ENCODE results near the gene EXOC3L1. TPM values are rescaled to one million over a fixed set of nuclear protein-coding genes. Genes with fewer than 3 reads are reported as not detected.

EXOC3L1 gene
- polyA plus RNA-seq, 4 donors: 1.6 to 7.9 (median 6.0) TPM

- H3K4me3 ChIP-seq (ENCODE audit: low read depth in 1 of 3, low read length in 3 of 3): peak overlapping the region in 2 of 3 donors; percentile 12 to 23
These were observed 25.9 kb downstream of the EXOC3L1 start for GRCh38 chr16:67163999-67164558.

GRCh38 chr16:67163164-67163998 lies 26.6 kb downstream of the EXOC3L1 start:
- H3K27ac ChIP-seq (ENCODE audit: low read depth in 1 of 3, low read length in 2 of 3): no peak overlapping the region
- 2 to 4% (median 2%) methylated on average over 81 to 99 of the region's 99 CpGs for WGBS, 3 donors

More at GRCh38 chr16:67163999-67164558, 25.9 kb downstream of the EXOC3L1 start:
- Histone ChIP-seq H3K36me3 (ENCODE audit: control insufficient read depth in 3 of 3, insufficient read depth in 2 of 3, low read depth in 1 of 3, low read length in 3 of 3) (no peaks in the 10 kb centered on the region), H3K9me3 (ENCODE audit: control insufficient read depth in 2 of 2, insufficient read depth in 1 of 2, low read depth in 1 of 2, low read length in 1 of 2) (no peaks in the 10 kb centered on the region), H3K4me1 (ENCODE audit: control insufficient read depth in 3 of 3, insufficient read depth in 2 of 3, low read depth in 1 of 3, low read length in 2 of 3) (peaks cover 4 to 46% (median 21%) of the 10 kb centered on the region in 3 donors), H3K27me3 (ENCODE audit: control insufficient read depth in 3 of 3, insufficient read depth in 3 of 3, low read length in 3 of 3) (peaks cover 10 to 88% (median 13%) of the 10 kb centered on the region in 3 donors), H3K27ac (ENCODE audit: low read depth in 1 of 3, low read length in 2 of 3) (no peak overlapping the region)
- no peak for FAIRE-seq
- 0 to 2% (median 2%) methylated on average over 31 to 34 of the region's 34 CpGs for WGBS, 3 donors
- peak in 1 of 2 donors; percentile 29 for DNase-seq

DNA sequence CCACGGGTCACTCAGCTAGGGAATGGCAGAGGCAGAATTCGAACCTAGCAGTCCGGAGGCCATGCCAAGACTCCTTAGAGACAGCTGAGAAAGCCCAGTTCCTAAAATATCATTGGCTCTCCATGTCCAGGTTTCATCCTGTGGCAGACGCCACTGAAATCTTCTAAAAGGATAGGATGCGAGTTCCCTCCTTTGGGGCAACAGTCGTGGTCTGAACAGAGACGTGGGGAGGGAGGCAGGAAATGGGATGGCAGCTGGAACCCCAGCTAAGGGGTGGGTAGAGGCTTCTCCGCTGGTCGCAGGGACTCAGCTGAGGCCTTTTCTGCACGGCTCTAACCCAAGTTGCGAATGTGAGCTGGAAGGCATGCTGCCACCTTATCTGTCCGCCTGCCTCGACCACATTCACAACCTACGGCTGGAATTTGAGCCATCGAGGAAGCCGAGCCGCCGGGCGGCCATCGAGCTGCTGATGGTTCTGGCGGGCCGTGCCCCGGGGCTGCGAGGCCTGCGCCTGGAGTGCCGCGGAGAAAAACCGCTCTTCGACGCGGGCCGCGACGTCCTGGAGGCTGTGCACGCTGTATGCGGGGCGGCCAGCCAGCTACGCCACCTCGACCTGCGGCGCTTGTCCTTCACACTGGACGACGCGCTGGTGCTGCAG lies 27.3 kb downstream of the EXOC3L1 start:
- Histone ChIP-seq H3K27me3 (ENCODE audit: control insufficient read depth in 3 of 3, insufficient read depth in 3 of 3, low read length in 3 of 3) (peaks cover 10 to 74% (median 13%) of the 10 kb centered on the region in 3 donors), H3K4me1 (ENCODE audit: control insufficient read depth in 3 of 3, insufficient read depth in 2 of 3, low read depth in 1 of 3, low read length in 2 of 3) (peaks cover 4 to 52% (median 24%) of the 10 kb centered on the region in 3 donors), H3K36me3 (ENCODE audit: control insufficient read depth in 3 of 3, insufficient read depth in 2 of 3, low read depth in 1 of 3, low read length in 3 of 3) (no peaks in the 10 kb centered on the region), H3K27ac (ENCODE audit: low read depth in 1 of 3, low read length in 2 of 3) (no peak overlapping the region), H3K4me3 (ENCODE audit: low read depth in 1 of 3, low read length in 3 of 3) (peak overlapping the region in 2 of 3 donors; percentile 7 to 23), H3K9me3 (ENCODE audit: control insufficient read depth in 2 of 2, insufficient read depth in 1 of 2, low read depth in 1 of 2, low read length in 1 of 2) (no peaks in the 10 kb centered on the region)
- 16 to 35% (median 27%) methylated on average over 43 to 44 of the region's 44 CpGs for WGBS, 3 donors
- DNase-seq (peak in 1 of 2 donors; percentile 16), FAIRE-seq (no peak)

More at GRCh38 chr16:67163164-67163998, 26.6 kb downstream of the EXOC3L1 start:
- Histone ChIP-seq H3K27me3 (ENCODE audit: control insufficient read depth in 3 of 3, insufficient read depth in 3 of 3, low read length in 3 of 3) (peaks cover 10 to 81% (median 13%) of the 10 kb centered on the region in 3 donors), H3K36me3 (ENCODE audit: control insufficient read depth in 3 of 3, insufficient read depth in 2 of 3, low read depth in 1 of 3, low read length in 3 of 3) (no peaks in the 10 kb centered on the region), H3K4me3 (ENCODE audit: low read depth in 1 of 3, low read length in 3 of 3) (peak overlapping the region in 2 of 3 donors; percentile 23), H3K4me1 (ENCODE audit: control insufficient read depth in 3 of 3, insufficient read depth in 2 of 3, low read depth in 1 of 3, low read length in 2 of 3) (peaks cover 4 to 52% (median 24%) of the 10 kb centered on the region in 3 donors), H3K9me3 (ENCODE audit: control insufficient read depth in 2 of 2, insufficient read depth in 1 of 2, low read depth in 1 of 2, low read length in 1 of 2) (no peaks in the 10 kb centered on the region)
- FAIRE-seq: no peak
- peak in 1 of 2 donors; percentile 79 for DNase-seq

DNA sequence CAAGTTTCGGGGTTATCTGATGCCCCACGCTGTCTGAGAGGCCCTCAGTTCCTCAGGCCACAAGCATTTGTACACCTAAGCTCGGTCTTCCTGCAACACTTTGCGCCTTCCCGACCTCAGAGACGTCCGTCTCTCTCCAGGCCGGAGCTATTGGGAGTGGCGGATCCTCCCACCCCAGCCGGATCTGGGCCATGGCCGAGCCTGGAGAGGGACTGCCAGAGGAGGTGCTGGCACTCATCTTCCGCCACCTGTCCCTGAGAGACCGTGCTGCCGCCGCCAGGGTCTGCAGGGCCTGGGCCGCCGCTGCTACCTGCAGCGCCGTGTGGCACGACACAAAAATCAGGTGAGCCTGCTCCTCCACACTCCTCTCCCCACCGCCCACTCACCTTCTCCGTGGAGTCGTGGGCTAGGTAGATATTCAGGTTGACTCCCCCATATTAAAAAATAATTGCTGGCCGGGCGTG lies 28.3 kb downstream of the EXOC3L1 start:
- Histone ChIP-seq H3K27me3 (ENCODE audit: control insufficient read depth in 3 of 3, insufficient read depth in 3 of 3, low read length in 3 of 3) (peaks cover 10 to 71% (median 13%) of the 10 kb centered on the region in 3 donors), H3K27ac (ENCODE audit: low read depth in 1 of 3, low read length in 2 of 3) (no peak overlapping the region), H3K9me3 (ENCODE audit: control insufficient read depth in 2 of 2, insufficient read depth in 1 of 2, low read depth in 1 of 2, low read length in 1 of 2) (no peaks in the 10 kb centered on the region), H3K4me3 (ENCODE audit: low read depth in 1 of 3, low read length in 3 of 3) (no peak overlapping the region), H3K4me1 (ENCODE audit: control insufficient read depth in 3 of 3, insufficient read depth in 2 of 3, low read depth in 1 of 3, low read length in 2 of 3) (peaks cover 4 to 52% (median 24%) of the 10 kb centered on the region in 3 donors), H3K36me3 (ENCODE audit: control insufficient read depth in 3 of 3, insufficient read depth in 2 of 3, low read depth in 1 of 3, low read length in 3 of 3) (no peaks in the 10 kb centered on the region)
- DNase-seq (no peak), FAIRE-seq (no peak)
- WGBS, 3 donors: 53 to 74% (median 71%) methylated on average over 24 to 25 of the region's 25 CpGs

DNA sequence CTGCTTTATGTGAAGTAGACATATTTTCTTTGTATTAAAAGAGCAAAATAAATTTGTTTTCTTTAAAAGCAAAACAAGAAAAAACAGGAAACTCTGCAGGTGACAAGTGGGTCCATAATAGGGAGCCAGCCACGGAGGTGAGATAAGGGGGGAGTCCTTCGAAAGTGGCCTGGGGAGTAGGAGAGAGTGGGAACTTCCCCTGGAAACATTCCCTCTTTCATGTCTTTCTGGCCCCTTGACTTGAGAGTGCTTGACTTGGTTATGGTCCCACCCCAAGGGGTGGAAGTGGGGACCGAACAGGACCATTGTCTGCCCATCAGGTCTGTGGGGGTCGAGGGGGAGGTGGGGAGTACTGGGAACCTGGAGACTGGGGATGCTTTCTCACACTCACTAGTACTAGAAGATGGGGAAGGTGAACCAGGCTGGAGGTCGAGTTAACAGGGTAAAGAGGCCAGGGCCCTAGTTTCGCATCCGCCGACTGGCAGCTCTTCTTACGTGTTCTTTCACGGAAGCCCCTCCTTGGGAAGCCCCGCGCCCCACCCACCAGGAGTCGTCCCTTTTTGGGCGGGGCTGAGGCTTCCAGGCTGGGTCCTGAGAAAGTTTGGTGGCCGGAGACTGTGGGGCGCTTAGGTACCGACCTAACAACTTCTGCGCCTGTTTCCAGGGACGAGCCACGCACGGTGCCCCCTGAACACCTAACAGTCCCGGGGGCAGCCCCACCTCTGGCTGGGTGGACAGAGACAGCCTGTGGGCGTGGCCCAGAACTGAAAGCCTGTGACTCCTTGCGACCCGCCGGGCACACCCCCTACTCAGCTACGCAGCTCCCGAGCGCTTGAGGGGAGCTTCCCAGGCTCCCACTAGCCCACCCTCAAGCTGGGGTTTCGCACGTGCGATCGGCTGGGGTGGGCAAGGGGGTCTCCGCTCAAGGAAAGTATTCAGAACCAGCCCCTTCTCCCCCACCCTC lies 31.0 kb downstream of the EXOC3L1 start:
- Histone ChIP-seq H3K4me3 (ENCODE audit: low read depth in 1 of 3, low read length in 3 of 3) (peak overlapping the region; percentile 88 to 94 (median 92)), H3K27ac (ENCODE audit: low read depth in 1 of 3, low read length in 2 of 3) (peak overlapping the region; percentile 30 to 96 (median 81)), H3K9me3 (ENCODE audit: control insufficient read depth in 2 of 2, insufficient read depth in 1 of 2, low read depth in 1 of 2, low read length in 1 of 2) (no peaks in the 10 kb centered on the region), H3K4me1 (ENCODE audit: control insufficient read depth in 3 of 3, insufficient read depth in 2 of 3, low read depth in 1 of 3, low read length in 2 of 3) (peaks cover 4 to 46% (median 10%) of the 10 kb centered on the region in 3 donors), H3K36me3 (ENCODE audit: control insufficient read depth in 3 of 3, insufficient read depth in 2 of 3, low read depth in 1 of 3, low read length in 3 of 3) (peaks cover 0 to 3% (median 0%) of the 10 kb centered on the region in 3 donors), H3K27me3 (ENCODE audit: control insufficient read depth in 3 of 3, insufficient read depth in 3 of 3, low read length in 3 of 3) (peaks cover 0 to 72% (median 0%) of the 10 kb centered on the region in 3 donors)
- 2 to 5% (median 3%) methylated on average over 30 to 34 of the region's 34 CpGs for WGBS, 3 donors
- DNase-seq (peak; percentile 54 to 61), FAIRE-seq (no peak)

DNA sequence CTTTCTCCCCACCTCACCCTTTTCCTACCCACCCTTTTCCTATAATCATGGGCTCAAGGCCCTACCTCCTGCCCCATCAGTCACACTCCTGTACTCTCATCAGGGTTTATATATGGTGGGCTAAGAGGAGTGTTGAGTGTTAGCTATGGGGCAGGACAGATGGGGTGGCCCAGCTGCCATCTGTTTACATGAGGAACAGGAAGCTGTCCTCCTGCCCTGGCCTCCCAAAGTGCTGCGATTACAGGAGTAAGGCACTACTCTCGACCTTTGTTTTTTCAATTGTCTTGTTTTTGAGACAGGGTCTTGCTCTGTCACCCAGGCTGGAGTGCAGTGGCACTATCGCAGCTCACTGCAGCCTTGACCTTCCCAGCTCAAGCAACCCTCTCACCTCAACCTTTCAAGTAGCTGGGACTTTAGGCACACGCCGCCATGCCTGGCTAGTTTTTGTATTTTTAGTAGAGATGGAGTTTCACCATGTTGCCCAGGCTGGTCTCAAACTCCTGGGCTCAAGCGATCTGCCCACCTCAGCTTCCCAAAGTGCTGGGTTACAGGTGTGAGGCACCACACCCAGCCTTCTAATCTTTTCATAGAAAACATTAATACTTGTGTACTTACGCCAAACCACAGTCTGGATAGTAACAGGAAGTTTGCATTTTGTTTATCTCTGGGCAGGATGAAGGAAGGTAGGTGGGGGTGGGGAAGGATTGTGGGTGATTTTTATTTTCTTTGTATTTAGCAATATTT lies 31.9 kb downstream of the EXOC3L1 start:
- DNase-seq: peak in 1 of 2 donors; percentile 37
- Histone ChIP-seq H3K36me3 (ENCODE audit: control insufficient read depth in 3 of 3, insufficient read depth in 2 of 3, low read depth in 1 of 3, low read length in 3 of 3) (peaks cover 0 to 3% (median 0%) of the 10 kb centered on the region in 3 donors), H3K4me1 (ENCODE audit: control insufficient read depth in 3 of 3, insufficient read depth in 2 of 3, low read depth in 1 of 3, low read length in 2 of 3) (peaks cover 4 to 42% (median 6%) of the 10 kb centered on the region in 3 donors), H3K27me3 (ENCODE audit: control insufficient read depth in 3 of 3, insufficient read depth in 3 of 3, low read length in 3 of 3) (peaks cover 0 to 71% (median 0%) of the 10 kb centered on the region in 3 donors), H3K4me3 (ENCODE audit: low read depth in 1 of 3, low read length in 3 of 3) (no peak overlapping the region), H3K9me3 (ENCODE audit: control insufficient read depth in 2 of 2, insufficient read depth in 1 of 2, low read depth in 1 of 2, low read length in 1 of 2) (no peaks in the 10 kb centered on the region), H3K27ac (ENCODE audit: low read depth in 1 of 3, low read length in 2 of 3) (peak overlapping the region in 1 of 3 donors; percentile 55)
- WGBS, 3 donors: 61 to 64% (median 62%) methylated on average over 7 of the region's 7 CpGs
- FAIRE-seq: no peak

GRCh38 chr16:67157106-67157748 lies 32.7 kb downstream of the EXOC3L1 start:
- WGBS, 3 donors: 71 to 73% (median 73%) methylated on average over 7 of the region's 7 CpGs
- H3K27ac ChIP-seq (ENCODE audit: low read depth in 1 of 3, low read length in 2 of 3): peak overlapping the region in 1 of 3 donors; percentile 55
- peaks cover 0 to 37% (median 3%) of the 10 kb centered on the region in 3 donors for H3K4me1 ChIP-seq (ENCODE audit: control insufficient read depth in 3 of 3, insufficient read depth in 2 of 3, low read depth in 1 of 3, low read length in 2 of 3)
- H3K27me3 ChIP-seq (ENCODE audit: control insufficient read depth in 3 of 3, insufficient read depth in 3 of 3, low read length in 3 of 3): peaks cover 0 to 68% (median 0%) of the 10 kb centered on the region in 3 donors
- H3K4me3 ChIP-seq (ENCODE audit: low read depth in 1 of 3, low read length in 3 of 3): no peak overlapping the region
- H3K36me3 ChIP-seq (ENCODE audit: control insufficient read depth in 3 of 3, insufficient read depth in 2 of 3, low read depth in 1 of 3, low read length in 3 of 3): peaks cover 0 to 3% (median 0%) of the 10 kb centered on the region in 3 donors
- DNase-seq (no peak), FAIRE-seq (no peak)
- H3K9me3 ChIP-seq (ENCODE audit: control insufficient read depth in 2 of 2, insufficient read depth in 1 of 2, low read depth in 1 of 2, low read length in 1 of 2): no peaks in the 10 kb centered on the region
